Activated CD8-positive, alpha-beta memory T cell treated with anti-CD3 and anti-CD28 coated beads, Interleukin-2, amount 50 U/mL, for 24 hours (primary cell): ENCODE measurements around the gene TMEM119.
A peak's percentile ranks its signal among the peaks of the same experiment; 100 is the strongest.
"Not testable (repeated sequence)": the region's sequence is repeated elsewhere in the genome, so short reads cannot be mapped to it uniquely, and the experiment has no call there.

ENCODE experiments used
- DNase-seq: peaks from one replicate; pipeline ENCODE4 v3.0.0-alpha.2; 2020; ENCODE audit errors: extremely low read depth

TMEM119 gene

GRCh38 chr12:108584456-108585065 is 13.3 kb downstream of the TMEM119 start:
- DNase-seq, result no peak

GRCh38 chr12:108583991-108584390 is 13.9 kb downstream of the TMEM119 start:
- no peak for DNase-seq

- DNase-seq, result no peak
Observed at GRCh38 chr12:108582978-108583770, 14.7 kb downstream of the TMEM119 start.

- DNase-seq, result no peak
Observed at GRCh38 chr12:108582509-108582908, 15.4 kb downstream of the TMEM119 start.

- DNase-seq, result no peak
Observed at GRCh38 chr12:108581311-108582227, 16.3 kb downstream of the TMEM119 start.

- no peak for DNase-seq
Observed at GRCh38 chr12:108580531-108580930, 17.4 kb downstream of the TMEM119 start.

GRCh38 chr12:108578813-108579212 is 19.1 kb downstream of the TMEM119 start:
- no peak for DNase-seq

GRCh38 chr12:108578264-108578663 is 19.6 kb downstream of the TMEM119 start:
- no peak for DNase-seq

GRCh38 chr12:108577458-108577857 is 20.4 kb downstream of the TMEM119 start:
- DNase-seq, result no peak

GRCh38 chr12:108576660-108577234 is 21.1 kb downstream of the TMEM119 start:
- no peak for DNase-seq

- no peak for DNase-seq
Observed at GRCh38 chr12:108575199-108575912, 22.5 kb downstream of the TMEM119 start.

GRCh38 chr12:108574276-108574675 is 23.6 kb downstream of the TMEM119 start:
- DNase-seq, result not testable (repeated sequence)

- DNase-seq, result no peak
Observed at GRCh38 chr12:108573317-108573716, 24.6 kb downstream of the TMEM119 start.

- no peak for DNase-seq
Observed at GRCh38 chr12:108572166-108572790, 25.6 kb downstream of the TMEM119 start.

GRCh38 chr12:108571609-108572165 is 26.2 kb downstream of the TMEM119 start:
- no peak for DNase-seq

GRCh38 chr12:108570743-108571608 is 26.9 kb downstream of the TMEM119 start:
- DNase-seq, result no peak

- peak; percentile 31 for DNase-seq
Observed at GRCh38 chr12:108568338-108569154, 29.3 kb downstream of the TMEM119 start.
